HEK293T (cell line): ENCODE measurements around the gene MED9.
A peak's percentile ranks its signal among the peaks of the same experiment; 100 is the strongest.
"Not testable (repeated sequence)": the region's sequence is repeated elsewhere in the genome, so short reads cannot be mapped to it uniquely, and the experiment has no call there.

Experiments
- CTCF ChIA-PET: fragments of 350-600 bp; formaldehyde crosslinking; extraction: SDS; loops from one replicate; lab custom pipeline; 2021; ENCODE audit warnings: antibody characterized with exemption, inconsistent platforms; lab: Yijun Ruan, JAX
- POLR2A ChIA-PET: fragments of 350-600 bp; formaldehyde crosslinking; extraction: SDS; loops from one replicate; lab custom pipeline; 2020; ENCODE audit warnings: antibody characterized with exemption, inconsistent platforms; lab: Yijun Ruan, JAX
- DNase-seq: peaks from one replicate; pipeline ENCODE4 v3.0.0; 2012; ENCODE audit warnings: mixed read lengths; ENCODE audit errors: extremely low spot score
- ARNT ChIP-seq: fragments of 450-650 bp; IDR thresholded peaks from 2 replicates; pipeline ENCODE4 v1.6.1; 2017; ENCODE audit warnings: mild to moderate bottlenecking
- BHLHE40 ChIP-seq: fragments of 450-650 bp; IDR thresholded peaks from 2 replicates; pipeline ENCODE4 v1.6.1; 2016; ENCODE audit warnings: mild to moderate bottlenecking, moderate library complexity, borderline replicate concordance
- CTBP1 ChIP-seq: fragments of 450-650 bp; IDR thresholded peaks from 2 replicates; pipeline ENCODE4 v1.6.1; 2016; ENCODE audit warnings: borderline replicate concordance
- ELF4 ChIP-seq: fragments of 450-650 bp; IDR thresholded peaks from 2 replicates; pipeline ENCODE4 v1.6.1; 2017; ENCODE audit warnings: antibody characterized with exemption
- FOXA1 ChIP-seq: fragments of 450-650 bp; IDR thresholded peaks from 2 replicates; pipeline ENCODE4 v1.6.1; 2016; ENCODE audit warnings: mild to moderate bottlenecking
- FOXK2 ChIP-seq: fragments of 450-650 bp; IDR thresholded peaks from 2 replicates; pipeline ENCODE4 v1.6.1; 2016; ENCODE audit warnings: mild to moderate bottlenecking
- FOXM1 ChIP-seq: fragments of 450-650 bp; IDR thresholded peaks from 2 replicates; pipeline ENCODE4 v1.6.1; 2017; ENCODE audit warnings: mild to moderate bottlenecking, borderline replicate concordance
- HDGF ChIP-seq: fragments of 450-650 bp; IDR thresholded peaks from 2 replicates; pipeline ENCODE4 v1.6.1; 2017; ENCODE audit warnings: antibody characterized with exemption, borderline replicate concordance
- L3MBTL2 ChIP-seq: fragments of 450-650 bp; conservative IDR thresholded peaks from 2 replicates; pipeline ENCODE4 v1.6.1; 2016; ENCODE audit warnings: mild to moderate bottlenecking
- LEF1 ChIP-seq: fragments of 450-650 bp; IDR thresholded peaks from 2 replicates; pipeline ENCODE4 v1.6.1; 2017; ENCODE audit warnings: mild to moderate bottlenecking, borderline replicate concordance
- NFRKB ChIP-seq: fragments of 450-650 bp; IDR thresholded peaks from 2 replicates; pipeline ENCODE4 v1.6.1; 2016; ENCODE audit warnings: mild to moderate bottlenecking, moderate library complexity
- PKNOX1 ChIP-seq: fragments of 450-650 bp; IDR thresholded peaks from 2 replicates; pipeline ENCODE4 v1.6.1; 2016
- SP1 ChIP-seq: fragments of 450-650 bp; IDR thresholded peaks from 2 replicates; pipeline ENCODE4 v1.6.1; 2017
- SUZ12 ChIP-seq: fragments of 450-650 bp; IDR thresholded peaks from 2 replicates; pipeline ENCODE4 v1.6.1; 2016; ENCODE audit warnings: mild to moderate bottlenecking
- TARDBP ChIP-seq: fragments of 450-650 bp; IDR thresholded peaks from 2 replicates; pipeline ENCODE4 v1.6.1; 2016
- ZNF384 ChIP-seq: fragments of 450-650 bp; IDR thresholded peaks from 2 replicates; pipeline ENCODE4 v1.6.1; 2016

The MED9 gene

GRCh38 chr17:17448723-17449122, 28.1 kb upstream of the MED9 start:
- POLR2A ChIA-PET, result no interaction called here
- no peak for DNase-seq
- TF ChIP-seq LEF1, result no peak
- no peak for TF ChIP-seq BHLHE40
- TF ChIP-seq L3MBTL2, result peak; percentile 67
- CTCF ChIA-PET, result no interaction called here

GRCh38 chr17:17453088-17453487, 23.7 kb upstream of the MED9 start:
- ChIA-PET POLR2A (no interaction called here), CTCF (interaction anchor here (0.6 kb wide), 1 partner anchor 19 kb away, joined by 7 read pairs; no protein-coding TSS in a partner anchor)
- TF ChIP-seq NFRKB (no peak), LEF1 (no peak), TARDBP (no peak), BHLHE40 (no peak), FOXA1 (no peak), ZNF384 (no peak), PKNOX1 (no peak), CTBP1 (no peak), ARNT (no peak), FOXM1 (no peak), SP1 (no peak), HDGF (no peak), FOXK2 (no peak), ELF4 (no peak), L3MBTL2 (no peak)
- no peak for DNase-seq

- TF ChIP-seq FOXA1 (no peak), L3MBTL2 (no peak), FOXM1 (no peak), SP1 (no peak), TARDBP (no peak), ARNT (no peak)
- DNase-seq, result no peak
- CTCF ChIA-PET, result no interaction called here
- POLR2A ChIA-PET, result no interaction called here
Observed at GRCh38 chr17:17454276-17454675, 22.5 kb upstream of the MED9 start.

GRCh38 chr17:17454700-17455099, 22.1 kb upstream of the MED9 start:
- CTCF ChIA-PET, DNase-seq, POLR2A ChIA-PET: not testable (repeated sequence)

- no peak for DNase-seq
- CTCF ChIA-PET, result interaction anchor here (1.0 kb wide), 1 partner anchor 9 kb away, joined by 6 read pairs; no protein-coding TSS in a partner anchor
- POLR2A ChIA-PET, result no interaction called here
- TF ChIP-seq FOXM1 (no peak), SUZ12 (no peak)
Observed at GRCh38 chr17:17455173-17455572, 21.6 kb upstream of the MED9 start.

GRCh38 chr17:17456251-17456650, 20.5 kb upstream of the MED9 start:
- DNase-seq, result no peak
- no peak for TF ChIP-seq BHLHE40
- POLR2A ChIA-PET, result no interaction called here
- CTCF ChIA-PET, result interaction anchor here (0.7 to 1.0 kb wide), 2 partner anchors 10 to 20 kb away, joined by 3 to 6 read pairs; no protein-coding TSS in a partner anchor

- TF ChIP-seq L3MBTL2 (no peak), SUZ12 (no peak), SP1 (no peak), FOXA1 (no peak), BHLHE40 (no peak), ZNF384 (no peak), HDGF (no peak), CTBP1 (no peak), PKNOX1 (no peak), LEF1 (no peak), ELF4 (no peak), ARNT (no peak), FOXK2 (no peak), FOXM1 (no peak)
- ChIA-PET POLR2A (no interaction called here), CTCF (no interaction called here)
- DNase-seq, result no peak
Observed at GRCh38 chr17:17457680-17458079, 19.1 kb upstream of the MED9 start.

GRCh38 chr17:17460038-17460437, 16.8 kb upstream of the MED9 start:
- TF ChIP-seq FOXA1, result no peak
- TF ChIP-seq TARDBP, result peak; percentile 36; the same call in 1 of the 2 replicates
- no peak for DNase-seq
- POLR2A ChIA-PET, result no interaction called here
- CTCF ChIA-PET, result no interaction called here
